Measurements from ENCODE around the gene NABP2.
A peak's percentile ranks its signal among the peaks of the same experiment; 100 is the strongest.

The NABP2 gene

DNA sequence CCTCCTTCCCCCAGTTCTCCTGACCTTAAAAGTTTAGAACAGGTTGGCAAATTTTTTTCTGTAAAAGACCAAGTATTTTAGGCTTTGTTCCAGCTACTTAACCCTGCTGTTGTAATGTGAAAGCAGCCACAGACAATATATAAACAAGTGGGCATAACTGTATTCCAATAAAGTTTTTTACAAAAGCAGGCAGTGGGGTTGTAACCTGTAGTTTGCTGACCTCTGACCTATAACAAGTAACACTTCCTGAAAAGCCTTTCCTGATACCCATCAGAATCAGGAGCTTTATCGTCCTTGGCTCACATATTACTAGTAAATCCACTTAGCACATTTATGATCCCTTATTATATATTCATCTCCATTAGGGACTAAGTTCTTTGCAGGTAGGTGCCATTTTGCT is 21.8 kb upstream of the NABP2 start:
- TF ChIP-seq, protein P1, sequence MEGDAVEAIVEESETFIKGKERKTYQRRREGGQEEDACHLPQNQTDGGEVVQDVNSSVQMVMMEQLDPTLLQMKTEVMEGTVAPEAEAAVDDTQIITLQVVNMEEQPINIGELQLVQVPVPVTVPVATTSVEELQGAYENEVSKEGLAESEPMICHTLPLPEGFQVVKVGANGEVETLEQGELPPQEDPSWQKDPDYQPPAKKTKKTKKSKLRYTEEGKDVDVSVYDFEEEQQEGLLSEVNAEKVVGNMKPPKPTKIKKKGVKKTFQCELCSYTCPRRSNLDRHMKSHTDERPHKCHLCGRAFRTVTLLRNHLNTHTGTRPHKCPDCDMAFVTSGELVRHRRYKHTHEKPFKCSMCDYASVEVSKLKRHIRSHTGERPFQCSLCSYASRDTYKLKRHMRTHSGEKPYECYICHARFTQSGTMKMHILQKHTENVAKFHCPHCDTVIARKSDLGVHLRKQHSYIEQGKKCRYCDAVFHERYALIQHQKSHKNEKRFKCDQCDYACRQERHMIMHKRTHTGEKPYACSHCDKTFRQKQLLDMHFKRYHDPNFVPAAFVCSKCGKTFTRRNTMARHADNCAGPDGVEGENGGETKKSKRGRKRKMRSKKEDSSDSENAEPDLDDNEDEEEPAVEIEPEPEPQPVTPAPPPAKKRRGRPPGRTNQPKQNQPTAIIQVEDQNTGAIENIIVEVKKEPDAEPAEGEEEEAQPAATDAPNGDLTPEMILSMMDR (conservative IDR thresholded peaks at IDR 0.05; ENCODE audit: low read length): no peak
- DNase-seq (ENCODE audit: low read depth): no peak
- H3K4me3 ChIP-seq (ENCODE audit: low read length): no peak overlapping the region

DNA sequence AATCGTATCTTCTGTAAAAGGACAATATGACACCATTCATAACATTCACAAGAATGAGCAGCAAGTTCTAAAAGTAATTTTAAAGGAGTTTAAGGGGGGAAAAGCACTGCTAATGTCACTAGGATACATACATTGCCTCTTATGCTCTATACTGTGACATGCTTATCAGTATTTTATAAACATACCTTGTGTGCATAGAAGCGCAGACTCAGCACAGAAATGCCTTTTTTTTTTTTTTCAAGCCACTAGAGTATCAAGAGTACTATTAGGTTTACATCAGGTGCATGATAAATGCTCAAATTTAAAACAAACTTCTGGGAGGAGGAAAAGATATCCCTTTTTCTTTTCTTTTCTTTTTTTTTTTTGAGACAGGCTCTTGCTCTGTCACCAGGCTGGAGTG is 21.3 kb upstream of the NABP2 start:
- TF ChIP-seq, protein P1 (conservative IDR thresholded peaks at IDR 0.05; ENCODE audit: low read length): no peak
- DNase-seq (ENCODE audit: low read depth): no peak
- H3K4me3 ChIP-seq (ENCODE audit: low read length): no peak overlapping the region

DNA sequence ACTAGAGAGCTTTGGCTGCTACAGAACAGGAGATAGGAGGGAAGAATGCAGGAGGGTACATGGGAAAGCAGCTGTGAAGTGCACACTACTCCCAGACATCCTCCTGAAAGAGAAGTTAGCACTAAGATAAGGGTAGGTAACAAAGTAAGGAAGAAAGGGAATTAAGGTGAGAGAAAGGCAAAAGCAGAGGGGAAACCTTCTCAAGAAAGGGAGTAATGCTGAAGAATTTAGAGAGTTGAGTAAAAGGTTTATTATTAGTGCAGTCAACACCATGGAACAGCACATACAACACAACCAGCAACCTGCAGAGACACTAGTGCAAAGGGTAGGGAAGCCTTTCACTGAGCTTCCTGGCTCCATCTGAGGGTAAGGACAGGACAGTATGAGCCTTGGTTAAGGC is 19.9 kb upstream of the NABP2 start:
- TF ChIP-seq, protein P1 (conservative IDR thresholded peaks at IDR 0.05; ENCODE audit: low read length): no peak
- H3K4me3 ChIP-seq (ENCODE audit: low read length): no peak overlapping the region
- no peak for DNase-seq (ENCODE audit: low read depth)

DNA sequence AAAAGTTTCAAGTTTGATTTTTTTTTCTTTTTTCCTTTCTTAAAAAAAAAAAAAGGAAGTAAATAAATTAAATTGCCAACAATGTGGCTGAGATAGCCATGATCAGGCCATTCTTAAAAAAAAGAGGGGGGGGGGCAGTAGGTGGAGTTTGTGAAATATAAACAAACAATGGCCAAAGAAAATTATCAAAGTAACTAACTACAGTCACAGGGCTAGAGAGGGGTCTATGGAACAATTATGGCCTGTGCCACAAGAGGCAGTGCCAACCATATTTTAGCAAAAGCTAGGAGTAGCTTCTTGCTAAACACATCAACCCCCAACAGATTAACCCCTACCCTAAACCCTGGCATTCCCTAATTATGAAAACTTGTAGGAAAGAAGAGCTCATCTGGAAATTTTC is 18.7 kb upstream of the NABP2 start:
- TF ChIP-seq, protein P1 (conservative IDR thresholded peaks at IDR 0.05; ENCODE audit: low read length): no peak
- no peak overlapping the region for H3K4me3 ChIP-seq (ENCODE audit: low read length)
- no peak for DNase-seq (ENCODE audit: low read depth)

DNA sequence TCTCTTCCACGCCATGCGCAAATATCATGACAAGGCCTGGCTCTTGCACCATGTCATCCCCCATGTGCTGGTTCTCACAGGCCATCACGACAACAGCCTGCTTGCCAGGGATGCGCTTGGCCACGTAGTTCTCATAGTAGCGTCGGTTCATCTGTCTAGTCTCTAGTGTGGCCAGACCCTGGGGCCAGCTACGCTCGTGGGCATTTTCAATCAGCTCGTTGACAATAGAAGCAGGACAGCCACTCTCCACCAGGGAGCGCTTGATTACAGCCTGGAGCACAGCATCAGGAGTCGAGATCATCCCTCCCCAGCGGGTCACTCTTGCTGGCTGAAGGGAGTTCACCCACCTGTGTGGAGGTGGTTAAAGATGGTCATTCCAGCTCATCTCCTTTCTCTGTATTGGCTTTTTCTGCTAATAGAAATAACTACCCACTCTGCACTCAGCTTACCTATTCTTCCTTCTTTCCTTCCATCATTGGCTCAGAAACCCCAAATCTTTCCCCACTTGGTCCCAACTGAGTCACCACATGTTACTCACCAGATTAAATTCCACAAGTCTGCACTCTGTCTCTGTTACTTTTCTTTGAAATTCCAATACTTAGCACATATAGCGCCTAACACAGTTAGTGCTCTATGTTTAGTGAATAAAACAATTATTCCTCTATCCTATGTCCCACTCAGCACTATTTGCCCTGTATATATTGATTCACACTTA is 17.5 kb upstream of the NABP2 start:
- TF ChIP-seq, protein P1 (conservative IDR thresholded peaks at IDR 0.05; ENCODE audit: low read length): peak; percentile 71
- DNase-seq (ENCODE audit: low read depth): peak; percentile 52
- H3K4me3 ChIP-seq (ENCODE audit: low read length): no peak overlapping the region

DNA sequence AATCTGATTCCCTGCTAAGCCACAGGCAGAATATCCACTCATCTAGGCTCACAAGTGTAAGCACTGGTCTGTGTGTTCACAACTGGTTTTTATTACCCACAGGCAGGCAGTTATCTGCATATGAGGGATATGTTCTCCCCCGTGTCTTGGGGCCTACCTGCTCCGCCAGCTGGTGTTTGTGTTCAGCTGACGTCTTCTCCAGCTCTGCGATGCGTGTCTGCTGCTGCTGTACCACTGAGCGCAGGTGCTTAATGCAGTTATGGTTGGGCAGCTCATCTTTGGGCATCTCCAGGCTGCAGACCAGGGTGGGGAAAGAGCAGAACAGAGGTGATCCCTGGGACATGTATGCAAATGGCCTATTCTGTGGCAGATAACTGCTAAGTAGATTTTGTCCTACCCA is 16.1 kb upstream of the NABP2 start:
- H3K4me3 ChIP-seq (ENCODE audit: low read length): no peak overlapping the region
- no peak for DNase-seq (ENCODE audit: low read depth)
- TF ChIP-seq, protein P1 (conservative IDR thresholded peaks at IDR 0.05; ENCODE audit: low read length): no peak

DNA sequence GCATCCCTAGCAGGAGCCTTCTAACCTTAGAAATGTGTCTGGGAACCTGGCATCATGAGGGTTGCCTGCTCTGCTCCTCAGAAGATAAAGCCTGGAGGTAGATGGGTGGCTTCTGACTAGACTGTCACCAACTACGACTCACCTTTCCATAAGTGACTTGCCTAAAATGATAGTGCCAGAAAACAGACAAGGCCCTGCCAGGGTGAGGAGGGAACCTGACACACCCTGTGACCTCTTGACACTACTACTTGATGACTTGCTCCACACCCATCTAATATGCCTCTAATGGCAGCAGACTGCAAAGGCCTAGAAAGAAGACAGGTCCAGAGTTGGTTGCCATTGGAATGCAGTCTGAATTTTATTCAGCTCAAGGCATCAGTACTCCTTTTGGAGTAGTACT is 11.8 kb upstream of the NABP2 start:
- TF ChIP-seq, protein P1 (conservative IDR thresholded peaks at IDR 0.05; ENCODE audit: low read length): no peak
- H3K4me3 ChIP-seq (ENCODE audit: low read length): no peak overlapping the region
- no peak for DNase-seq (ENCODE audit: low read depth)

Data from AG10803 (cell line).